SJSA1 (cell line): ENCODE measurements around the gene XYLB. TPM values are rescaled to one million over a fixed set of nuclear protein-coding genes. Genes with fewer than 3 reads are reported as not detected.

ENCODE experiments used
- DNase-seq, 2 experiments: peaks; one replicate each; pipeline ENCODE4 v3.0.0-alpha.2; 2015 to 2020; ENCODE audit warnings: low spot score in 2 of 2, low read depth in 1 of 2
- H3K27ac ChIP-seq: fragments of 250-450 bp; sonication (Bioruptor Pico); 2 replicates; pipeline ENCODE4 v1.5.1; 2020; ENCODE audit warnings: mild to moderate bottlenecking, moderate library complexity
- H3K27me3 ChIP-seq: fragments of 250-450 bp; sonication (Bioruptor Pico); replicated peaks from 2 replicates; pipeline ENCODE4 v1.5.1; 2020; ENCODE audit warnings: mild to moderate bottlenecking, moderate library complexity
- H3K36me3 ChIP-seq: fragments of 250-450 bp; sonication (Bioruptor Pico); 2 replicates; pipeline ENCODE4 v1.5.1; 2020; ENCODE audit warnings: mild to moderate bottlenecking
- H3K4me1 ChIP-seq: fragments of 250-450 bp; sonication (Bioruptor Pico); replicated peaks from 2 replicates; pipeline ENCODE4 v1.6.1; 2021; ENCODE audit warnings: mild to moderate bottlenecking
- H3K4me3 ChIP-seq: fragments of 250-450 bp; sonication (Bioruptor Pico); 2 replicates; pipeline ENCODE4 v1.5.1; 2020; ENCODE audit warnings: mild to moderate bottlenecking
- H3K9me3 ChIP-seq: fragments of 250-450 bp; sonication (Bioruptor Pico); replicated peaks from 2 replicates; pipeline ENCODE4 v1.5.1; 2020; ENCODE audit warnings: mild to moderate bottlenecking
- total RNA-seq: library from RNA; depleted of rRNA; stranded (reverse); fragments of >200 nt; shearing (Covaris generic); gene quantifications from 2 replicates; pipeline ENCODE4 v1.2.3, GENCODE V29; 2014

XYLB gene
- total RNA-seq, 1 experiment from 2014 or later, result 3.0 TPM

DNA sequence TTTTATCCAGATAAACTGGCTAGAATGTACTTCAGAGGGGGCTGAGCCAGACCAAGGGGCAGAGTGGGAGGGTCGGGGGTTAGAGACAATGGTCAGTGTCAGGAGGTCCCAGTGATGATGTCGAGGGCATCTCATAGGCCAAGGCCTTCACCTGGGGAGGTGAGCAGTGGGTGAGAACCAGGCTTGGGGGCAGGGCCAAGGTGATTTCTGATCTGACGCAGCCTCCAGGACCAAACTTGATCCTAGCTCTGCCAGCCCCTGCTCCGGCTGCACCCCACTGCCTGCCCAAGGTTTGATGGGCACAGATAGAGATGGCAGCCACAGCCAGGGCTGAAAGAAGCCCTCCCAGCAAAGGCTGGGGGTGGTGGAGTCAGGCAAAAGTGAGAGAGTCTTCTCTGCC, 14.9 kb downstream of the XYLB start:
- H3K9me3 ChIP-seq, result no peaks in the 10 kb centered on the region
- no peak overlapping the region for H3K4me3 ChIP-seq
- DNase-seq, result no peak

DNA sequence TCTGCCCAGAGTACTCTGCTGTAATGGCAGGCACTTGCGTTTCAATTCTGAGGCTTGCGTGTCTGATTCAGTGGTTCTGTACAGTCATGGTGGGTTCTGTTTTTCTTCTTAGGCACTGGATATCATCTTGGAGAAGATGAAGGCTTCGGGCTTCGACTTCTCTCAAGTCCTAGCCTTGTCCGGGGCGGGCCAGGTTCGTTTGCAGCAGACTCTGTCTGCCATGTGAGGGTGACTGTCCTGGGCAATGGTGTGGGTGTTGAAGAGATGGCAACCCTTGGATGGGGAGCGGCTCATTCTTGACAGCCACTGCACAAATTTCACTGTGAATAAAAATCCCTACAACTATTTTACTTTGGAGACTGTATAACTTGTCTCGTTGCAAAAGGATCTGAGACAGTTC, 16.2 kb downstream of the XYLB start:
- H3K4me3 ChIP-seq, result no peak overlapping the region
- H3K27ac ChIP-seq, result no peak overlapping the region
- DNase-seq, result no peak
- H3K4me1 ChIP-seq, result no peaks in the 10 kb centered on the region
- H3K36me3 ChIP-seq, result no peaks in the 10 kb centered on the region
- no peaks in the 10 kb centered on the region for H3K27me3 ChIP-seq
- no peaks in the 10 kb centered on the region for H3K9me3 ChIP-seq

More for the DNA sequence above, 14.9 kb downstream of the XYLB start:
- Histone ChIP-seq H3K4me1 (no peaks in the 10 kb centered on the region), H3K27ac (no peak overlapping the region), H3K27me3 (no peaks in the 10 kb centered on the region), H3K36me3 (no peaks in the 10 kb centered on the region)

DNA sequence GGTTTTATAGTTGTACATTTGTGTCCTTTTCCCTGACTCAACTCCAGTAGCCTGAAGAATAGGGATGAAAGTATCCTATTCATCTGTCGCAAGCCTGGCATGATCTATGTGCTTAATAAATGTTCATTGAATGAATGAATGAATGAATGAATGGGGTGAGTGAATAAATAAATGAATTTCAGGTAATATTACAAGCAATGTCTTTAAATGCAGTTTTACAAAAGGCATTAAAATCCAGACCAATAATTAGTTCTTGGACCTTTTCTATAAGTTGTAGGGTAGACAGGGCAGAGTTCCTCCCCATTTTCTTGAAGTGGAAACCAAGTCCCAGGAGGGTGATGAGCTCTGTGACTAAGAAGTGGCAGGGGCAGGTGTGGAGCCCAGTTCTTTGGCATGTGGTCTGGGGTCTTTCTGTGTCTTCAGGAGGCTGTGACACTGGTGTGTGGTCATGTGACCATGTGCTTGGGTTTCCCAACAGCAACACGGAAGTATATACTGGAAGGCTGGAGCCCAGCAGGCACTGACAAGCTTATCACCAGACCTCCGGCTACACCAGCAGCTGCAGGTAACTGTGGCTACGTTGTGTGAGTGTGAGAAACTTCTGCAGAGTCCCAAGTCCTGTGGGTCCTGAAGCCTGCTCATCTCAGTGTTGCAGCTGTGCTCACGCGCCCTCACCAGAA, 18.3 kb downstream of the XYLB start:
- Histone ChIP-seq H3K4me1 (no peaks in the 10 kb centered on the region), H3K27ac (no peak overlapping the region), H3K36me3 (no peaks in the 10 kb centered on the region), H3K4me3 (no peak overlapping the region), H3K9me3 (no peaks in the 10 kb centered on the region), H3K27me3 (no peaks in the 10 kb centered on the region)
- DNase-seq, result no peak

DNA sequence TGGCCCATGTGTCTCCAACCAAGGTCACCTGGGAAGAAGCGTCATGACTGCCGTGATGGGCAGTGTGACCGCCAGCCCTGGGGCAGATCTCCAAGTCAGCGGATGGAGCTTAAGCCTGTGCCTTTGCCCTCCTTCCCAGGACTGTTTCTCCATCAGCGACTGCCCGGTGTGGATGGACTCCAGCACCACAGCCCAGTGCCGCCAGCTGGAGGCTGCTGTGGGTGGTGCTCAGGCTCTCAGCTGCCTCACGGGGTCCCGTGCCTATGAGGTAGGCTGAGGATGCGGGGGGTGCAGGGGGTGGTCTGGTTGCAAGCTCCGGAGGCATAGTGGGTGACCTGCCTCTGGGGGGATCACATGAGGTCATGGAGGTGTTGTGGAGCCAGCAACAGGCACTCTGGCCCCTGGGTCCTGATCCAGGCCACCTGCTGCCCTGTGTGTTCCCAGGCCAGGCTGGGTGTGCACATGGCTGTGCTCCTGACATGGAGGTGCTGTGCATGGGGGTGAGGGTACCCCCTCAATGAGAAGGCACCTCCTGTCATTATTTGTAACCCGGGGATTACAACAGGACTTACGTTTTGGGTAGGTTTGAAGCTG, 19.0 kb downstream of the XYLB start:
- no peak for DNase-seq
- Histone ChIP-seq H3K27me3 (no peaks in the 10 kb centered on the region), H3K9me3 (no peaks in the 10 kb centered on the region), H3K36me3 (no peaks in the 10 kb centered on the region), H3K4me3 (no peak overlapping the region), H3K4me1 (no peaks in the 10 kb centered on the region), H3K27ac (no peak overlapping the region)

DNA sequence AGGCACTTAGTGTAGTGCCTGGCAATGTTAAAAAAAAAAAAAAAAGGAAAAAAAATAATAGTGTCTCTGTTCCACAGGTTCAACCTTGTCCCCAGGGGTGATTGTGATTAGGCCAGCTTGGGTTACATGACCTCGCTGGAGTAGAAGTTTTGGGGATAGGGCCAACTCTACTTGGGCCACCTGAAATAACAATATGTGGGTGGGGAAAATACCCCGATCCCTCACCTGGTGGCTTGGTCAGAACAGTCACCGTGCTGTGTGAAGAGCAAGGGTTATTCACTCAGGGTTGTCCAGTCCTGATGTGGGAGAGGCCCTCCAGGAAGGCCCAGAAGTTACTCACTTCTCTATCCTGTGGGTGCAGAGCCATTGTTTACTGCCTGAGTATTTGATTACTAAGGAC, 19.5 kb downstream of the XYLB start:
- no peaks in the 10 kb centered on the region for H3K36me3 ChIP-seq
- H3K9me3 ChIP-seq, result no peaks in the 10 kb centered on the region
- H3K4me3 ChIP-seq, result no peak overlapping the region
- no peak for DNase-seq
- H3K27ac ChIP-seq, result no peak overlapping the region
- no peaks in the 10 kb centered on the region for H3K4me1 ChIP-seq
- H3K27me3 ChIP-seq, result no peaks in the 10 kb centered on the region

DNA sequence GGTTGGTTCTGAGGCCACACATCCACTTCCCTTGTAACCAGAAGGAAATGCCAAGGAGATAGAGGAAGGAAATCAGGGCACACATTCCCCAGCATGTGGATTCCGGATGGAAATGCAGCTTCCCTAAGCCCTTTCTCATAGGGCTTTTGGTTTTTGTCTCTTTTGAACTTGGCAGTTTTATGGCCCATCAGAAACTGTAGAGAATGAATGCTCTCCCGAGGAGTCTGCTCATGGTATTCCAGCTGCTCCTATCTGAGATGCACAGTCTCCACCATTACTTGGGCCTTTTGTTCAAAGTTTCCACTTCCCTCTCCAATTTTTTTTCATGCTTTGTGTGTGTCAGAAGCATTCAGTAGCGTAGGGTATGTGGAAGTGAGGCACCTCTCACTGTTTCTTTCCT, 21.2 kb downstream of the XYLB start:
- no peaks in the 10 kb centered on the region for H3K36me3 ChIP-seq
- H3K27ac ChIP-seq, result no peak overlapping the region
- no peaks in the 10 kb centered on the region for H3K27me3 ChIP-seq
- no peak for DNase-seq
- H3K4me3 ChIP-seq, result no peak overlapping the region
- H3K4me1 ChIP-seq, result no peaks in the 10 kb centered on the region
- no peaks in the 10 kb centered on the region for H3K9me3 ChIP-seq

DNA sequence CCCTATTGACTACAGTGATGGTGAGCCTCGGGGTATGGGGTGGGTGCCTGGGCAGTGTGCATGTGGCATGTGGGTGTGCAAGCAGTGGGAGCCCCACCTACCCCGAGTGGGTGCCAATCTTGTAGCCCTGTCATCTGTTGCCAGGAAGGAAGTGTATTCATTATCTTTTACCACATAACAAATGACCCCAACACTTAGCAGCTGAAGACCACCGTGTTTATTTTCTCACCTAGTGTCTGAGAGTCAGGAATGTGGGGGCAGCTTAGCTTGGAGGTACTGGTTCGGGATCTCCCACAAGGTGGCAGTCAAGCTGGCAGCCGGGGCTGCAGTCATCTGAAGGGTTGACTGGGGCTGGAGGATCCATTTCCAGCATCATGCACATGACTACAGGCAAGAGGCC, 21.7 kb downstream of the XYLB start:
- Histone ChIP-seq H3K9me3 (no peaks in the 10 kb centered on the region), H3K36me3 (no peaks in the 10 kb centered on the region), H3K27me3 (no peaks in the 10 kb centered on the region), H3K27ac (no peak overlapping the region), H3K4me1 (no peaks in the 10 kb centered on the region), H3K4me3 (no peak overlapping the region)
- no peak for DNase-seq

DNA sequence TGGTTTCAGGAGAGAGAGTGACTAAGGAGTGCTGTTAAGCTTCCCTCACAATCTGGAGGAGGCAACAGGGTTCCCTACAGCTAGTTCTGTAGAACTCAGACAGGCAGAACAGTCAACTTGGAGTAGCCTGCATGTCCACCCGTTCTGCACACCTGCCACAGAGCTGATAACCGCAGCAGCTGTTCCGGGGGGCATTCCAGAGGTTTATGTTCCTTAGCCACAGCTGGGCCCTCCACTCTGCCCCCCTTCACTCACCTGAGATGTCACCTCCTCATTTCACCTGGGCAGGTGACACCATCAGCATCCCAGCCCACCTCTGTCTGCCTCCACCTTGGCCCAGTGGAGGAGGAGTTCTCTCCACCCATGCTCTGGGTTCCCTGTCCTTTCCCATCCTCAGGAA, 22.6 kb downstream of the XYLB start:
- no peak for DNase-seq
- H3K27me3 ChIP-seq, result no peaks in the 10 kb centered on the region
- no peak overlapping the region for H3K27ac ChIP-seq

DNA sequence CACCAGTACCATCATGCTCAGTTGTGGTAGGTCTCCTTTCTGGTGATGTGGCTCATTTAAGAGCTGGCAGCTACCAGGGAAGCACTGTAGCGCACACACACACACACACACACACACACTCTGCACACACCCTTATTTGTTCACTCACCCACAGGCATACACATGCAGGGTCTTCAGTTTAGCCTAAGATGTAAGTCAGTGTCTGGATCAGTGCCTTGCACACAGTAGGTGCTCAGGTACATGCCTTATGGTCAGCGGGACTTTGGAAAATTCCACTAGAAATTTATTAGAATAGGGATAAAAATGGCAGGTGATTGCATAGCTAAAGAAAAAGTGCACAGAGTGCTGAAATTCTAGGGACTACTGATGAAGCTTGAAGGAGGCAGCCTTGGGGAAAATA, 23.6 kb downstream of the XYLB start:
- no peaks in the 10 kb centered on the region for H3K4me1 ChIP-seq
- H3K36me3 ChIP-seq, result no peaks in the 10 kb centered on the region
- H3K27me3 ChIP-seq, result no peaks in the 10 kb centered on the region
- no peaks in the 10 kb centered on the region for H3K9me3 ChIP-seq
- DNase-seq, result no peak
- H3K27ac ChIP-seq, result no peak overlapping the region
- no peak overlapping the region for H3K4me3 ChIP-seq

More for the DNA sequence above, 22.6 kb downstream of the XYLB start:
- no peaks in the 10 kb centered on the region for H3K4me1 ChIP-seq
- H3K9me3 ChIP-seq, result no peaks in the 10 kb centered on the region
- no peak overlapping the region for H3K4me3 ChIP-seq
- H3K36me3 ChIP-seq, result no peaks in the 10 kb centered on the region

DNA sequence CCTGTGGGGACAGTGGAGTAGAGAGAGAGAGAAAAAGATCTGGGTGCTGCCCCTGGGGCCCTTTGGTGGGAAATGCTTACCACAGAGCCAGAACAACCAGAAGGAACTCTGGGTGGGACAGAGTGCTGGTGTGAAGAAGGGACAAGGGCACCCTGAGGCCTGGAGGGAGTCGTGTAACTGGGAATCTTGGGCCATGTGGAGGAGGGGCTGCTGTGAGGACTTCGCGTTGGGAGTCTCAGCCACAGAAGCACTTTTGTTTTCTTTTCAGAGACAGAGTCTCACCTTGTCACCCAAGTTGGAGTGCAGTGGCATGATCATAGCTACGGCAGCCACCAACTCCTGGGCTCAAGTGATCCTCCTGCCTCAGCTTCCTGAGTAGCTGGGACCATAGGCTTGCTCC, 24.3 kb downstream of the XYLB start:
- Histone ChIP-seq H3K27me3 (no peaks in the 10 kb centered on the region), H3K4me1 (no peaks in the 10 kb centered on the region), H3K9me3 (no peaks in the 10 kb centered on the region), H3K36me3 (no peaks in the 10 kb centered on the region), H3K4me3 (no peak overlapping the region), H3K27ac (no peak overlapping the region)
- no peak for DNase-seq

DNA sequence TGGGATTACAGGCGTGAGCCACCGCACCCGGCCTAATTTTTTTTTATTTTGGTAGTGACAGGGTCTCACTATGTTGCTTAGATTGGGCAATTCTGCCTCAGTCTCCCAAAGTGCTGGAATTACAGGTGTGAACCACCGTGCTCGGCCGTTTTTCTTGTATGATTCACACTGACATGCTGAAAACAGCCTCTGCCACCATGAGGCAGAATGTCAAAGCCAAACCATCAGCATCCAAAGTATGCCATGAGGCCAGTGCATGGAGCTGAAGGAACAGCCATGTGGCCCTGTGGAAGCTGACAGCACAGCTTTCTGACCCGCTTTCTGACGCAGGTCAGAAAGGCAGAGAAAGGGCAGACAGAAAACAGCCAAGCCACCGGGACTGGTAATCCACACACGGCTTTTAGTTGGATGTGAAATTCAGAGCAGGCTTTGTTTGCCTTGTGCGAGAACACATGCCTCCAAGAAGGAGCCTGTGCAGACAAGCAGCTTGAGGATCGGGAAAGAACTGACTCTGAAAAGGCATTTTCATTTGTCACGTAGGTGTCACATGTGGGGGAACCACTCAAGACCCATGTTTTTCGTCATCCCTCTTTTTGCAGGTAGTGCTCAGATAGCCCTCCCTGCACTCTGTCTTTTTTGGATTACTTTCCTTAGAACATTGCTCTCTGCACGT, 25.1 kb downstream of the XYLB start:
- no peaks in the 10 kb centered on the region for H3K9me3 ChIP-seq
- no peak overlapping the region for H3K27ac ChIP-seq
- no peak for DNase-seq
- H3K4me1 ChIP-seq, result no peaks in the 10 kb centered on the region
- no peaks in the 10 kb centered on the region for H3K27me3 ChIP-seq
- H3K4me3 ChIP-seq, result no peak overlapping the region
- no peaks in the 10 kb centered on the region for H3K36me3 ChIP-seq

DNA sequence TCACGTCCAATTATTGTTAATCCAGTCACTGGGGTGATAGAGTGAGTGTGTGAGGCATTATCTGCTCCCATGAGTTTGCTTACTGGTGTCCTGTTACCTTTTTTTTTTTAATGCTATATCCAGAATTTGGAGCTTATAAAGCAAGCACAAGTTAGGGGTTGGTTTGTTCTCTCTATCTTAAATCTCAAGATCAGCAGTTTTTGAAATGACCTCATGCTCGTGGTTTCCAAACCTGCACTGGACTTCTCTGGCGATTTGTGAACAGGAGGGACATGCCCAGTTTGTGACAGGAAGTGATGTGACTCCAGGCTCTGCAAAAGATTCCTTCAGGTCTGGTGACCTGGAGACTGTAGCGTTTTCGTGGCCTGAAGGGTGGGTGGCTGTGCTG, 25.6 kb downstream of the XYLB start:
- no peak for DNase-seq
- H3K27ac ChIP-seq, result no peak overlapping the region
- H3K4me1 ChIP-seq, result no peaks in the 10 kb centered on the region
- no peaks in the 10 kb centered on the region for H3K9me3 ChIP-seq
- H3K36me3 ChIP-seq, result no peaks in the 10 kb centered on the region
- no peaks in the 10 kb centered on the region for H3K27me3 ChIP-seq
- no peak overlapping the region for H3K4me3 ChIP-seq

DNA sequence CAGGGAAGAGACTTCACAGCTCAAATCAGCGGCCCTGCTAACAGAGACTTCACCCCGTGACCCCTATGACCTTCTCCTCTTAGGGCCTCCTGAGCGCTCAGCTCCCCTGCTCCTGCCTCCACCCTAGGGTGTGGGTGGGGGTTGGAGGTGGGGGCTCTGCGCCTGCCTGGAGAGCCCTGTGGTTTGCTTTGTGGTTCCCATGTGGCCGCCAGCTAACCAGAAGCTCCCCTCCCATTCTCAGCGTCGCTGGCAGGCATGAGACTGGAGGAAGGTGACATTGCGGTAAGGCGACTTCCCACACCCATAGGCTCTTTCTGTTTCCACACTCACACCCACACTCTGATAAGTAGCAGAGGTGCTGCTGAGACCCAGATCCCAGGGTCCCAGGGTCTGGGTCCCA, 27.6 kb downstream of the XYLB start:
- Histone ChIP-seq H3K4me1 (no peaks in the 10 kb centered on the region), H3K36me3 (no peaks in the 10 kb centered on the region), H3K27me3 (no peaks in the 10 kb centered on the region), H3K4me3 (no peak overlapping the region), H3K27ac (no peak overlapping the region), H3K9me3 (no peaks in the 10 kb centered on the region)
- no peak for DNase-seq

DNA sequence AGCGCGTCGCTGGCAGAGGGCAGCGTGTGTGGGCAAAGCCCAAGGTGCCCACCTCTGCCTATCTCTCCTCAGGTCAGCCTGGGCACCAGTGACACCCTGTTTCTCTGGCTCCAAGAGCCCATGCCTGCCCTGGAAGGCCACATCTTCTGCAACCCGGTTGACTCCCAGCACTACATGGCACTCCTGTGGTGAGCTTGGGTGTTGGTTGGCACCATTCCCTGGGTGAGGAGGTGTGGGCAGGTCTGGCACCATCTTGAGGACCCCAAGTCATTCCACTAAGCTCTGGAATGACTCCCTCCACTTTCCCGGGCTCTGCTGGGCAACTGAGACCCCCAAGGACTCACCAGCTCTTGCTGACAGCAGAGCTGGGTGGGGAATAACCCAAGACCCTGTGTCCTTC, 28.5 kb downstream of the XYLB start:
- DNase-seq, result no peak
- Histone ChIP-seq H3K4me3 (no peak overlapping the region), H3K27ac (no peak overlapping the region), H3K36me3 (no peaks in the 10 kb centered on the region), H3K4me1 (no peaks in the 10 kb centered on the region), H3K9me3 (no peaks in the 10 kb centered on the region), H3K27me3 (no peaks in the 10 kb centered on the region)
